GM19043 (cell line): ENCODE measurements around the gene LMNTD2.

Experiments used
- ATAC-seq: cut with Tn5 transposase; IDR thresholded peaks from one replicate; pipeline ENCODE4 v1.9.1; 2021; ENCODE audit warnings: low read depth; ENCODE audit not compliant: unreplicated experiment

LMNTD2 gene

GRCh38 chr11:535519-536454 is 24.8 kb downstream of the LMNTD2 start, which contains the start of gene HRAS:
Gene HRAS, minus strand, starts transcription at chr11:535576.
- peak; percentile 83 for ATAC-seq

- ATAC-seq: peak; percentile 15
These were observed 25.4 kb downstream of the LMNTD2 start for GRCh38 chr11:535210-535518.

DNA sequence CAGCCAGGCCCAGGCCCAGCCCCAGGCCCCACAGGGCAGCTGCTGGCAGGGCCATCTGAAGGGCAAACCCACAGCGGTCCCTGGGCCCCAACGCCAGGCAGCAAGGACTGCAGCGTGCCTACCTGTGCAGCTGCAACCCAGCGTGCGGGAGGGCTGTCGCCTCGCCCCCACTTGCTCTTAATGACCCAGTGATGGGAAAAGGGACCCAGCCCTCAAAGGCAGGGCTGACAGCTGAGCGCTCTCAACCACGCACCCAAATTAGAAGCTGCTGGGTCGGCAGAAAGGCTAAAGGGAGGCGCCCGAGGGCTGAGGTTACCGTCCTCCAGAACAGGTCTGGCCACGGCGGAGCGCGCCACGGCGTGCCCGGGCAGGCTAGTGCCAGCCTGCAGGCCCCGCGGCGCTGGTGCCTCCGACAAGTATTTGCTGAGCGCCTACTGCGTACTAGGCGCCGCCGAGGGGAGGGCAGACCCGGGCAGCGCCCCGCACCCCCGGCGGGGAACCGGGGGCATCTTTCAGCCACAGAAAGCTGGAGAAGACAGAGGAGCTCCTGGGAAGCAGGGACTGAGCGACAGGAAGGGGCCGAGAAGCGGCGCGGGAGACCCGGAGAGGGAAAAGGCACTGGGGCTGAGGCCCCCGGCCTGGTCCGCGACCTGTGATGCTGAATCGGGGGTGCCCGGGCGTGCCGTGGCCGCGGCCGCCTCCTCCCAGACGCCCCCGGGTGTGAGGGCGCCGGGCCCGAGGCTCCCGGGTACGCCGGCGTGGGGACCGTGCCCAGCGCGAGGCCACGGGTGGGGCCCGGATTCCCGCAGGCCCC is 25.9 kb downstream of the LMNTD2 start:
- no peak for ATAC-seq

DNA sequence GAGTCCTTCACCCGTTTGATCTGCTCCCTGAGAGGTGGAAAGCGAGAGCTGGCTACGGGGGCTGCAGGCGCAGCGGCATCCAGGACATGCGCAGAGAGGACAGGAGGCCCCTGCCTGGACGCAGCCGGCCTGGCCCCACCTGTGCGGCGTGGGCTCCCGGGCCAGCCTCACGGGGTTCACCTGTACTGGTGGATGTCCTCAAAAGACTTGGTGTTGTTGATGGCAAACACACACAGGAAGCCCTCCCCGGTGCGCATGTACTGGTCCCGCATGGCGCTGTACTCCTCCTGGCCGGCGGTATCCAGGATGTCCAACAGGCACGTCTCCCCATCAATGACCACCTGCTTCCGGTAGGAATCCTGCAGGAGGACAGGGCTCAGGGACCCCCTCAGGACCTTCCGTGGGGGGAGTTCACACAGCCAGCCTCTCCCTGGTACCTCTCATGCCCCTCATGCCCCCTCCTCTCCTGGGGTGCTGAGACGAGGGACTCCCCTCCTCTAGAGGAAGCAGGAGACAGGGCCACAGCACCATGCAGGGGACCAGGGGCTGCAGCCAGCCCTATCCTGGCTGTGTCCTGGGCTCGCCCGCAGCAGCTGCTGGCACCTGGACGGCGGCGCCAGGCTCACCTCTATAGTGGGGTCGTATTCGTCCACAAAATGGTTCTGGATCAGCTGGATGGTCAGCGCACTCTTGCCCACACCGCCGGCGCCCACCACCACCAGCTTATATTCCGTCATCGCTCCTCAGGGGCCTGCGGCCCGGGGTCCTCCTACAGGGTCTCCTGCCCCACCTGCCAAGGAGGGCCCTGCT is 26.7 kb downstream of the LMNTD2 start:
- ATAC-seq: no peak

GRCh38 chr11:532986-533585 is 27.5 kb downstream of the LMNTD2 start:
- no peak for ATAC-seq

- no peak for ATAC-seq
These were observed 28.0 kb downstream of the LMNTD2 start for GRCh38 chr11:532527-532985.

GRCh38 chr11:531919-532526 is 28.5 kb downstream of the LMNTD2 start:
- ATAC-seq: no peak

- no peak for ATAC-seq
These were observed 29.3 kb downstream of the LMNTD2 start for GRCh38 chr11:530960-531831.

GRCh38 chr11:529728-530411 is 30.7 kb downstream of the LMNTD2 start:
- no peak for ATAC-seq

DNA sequence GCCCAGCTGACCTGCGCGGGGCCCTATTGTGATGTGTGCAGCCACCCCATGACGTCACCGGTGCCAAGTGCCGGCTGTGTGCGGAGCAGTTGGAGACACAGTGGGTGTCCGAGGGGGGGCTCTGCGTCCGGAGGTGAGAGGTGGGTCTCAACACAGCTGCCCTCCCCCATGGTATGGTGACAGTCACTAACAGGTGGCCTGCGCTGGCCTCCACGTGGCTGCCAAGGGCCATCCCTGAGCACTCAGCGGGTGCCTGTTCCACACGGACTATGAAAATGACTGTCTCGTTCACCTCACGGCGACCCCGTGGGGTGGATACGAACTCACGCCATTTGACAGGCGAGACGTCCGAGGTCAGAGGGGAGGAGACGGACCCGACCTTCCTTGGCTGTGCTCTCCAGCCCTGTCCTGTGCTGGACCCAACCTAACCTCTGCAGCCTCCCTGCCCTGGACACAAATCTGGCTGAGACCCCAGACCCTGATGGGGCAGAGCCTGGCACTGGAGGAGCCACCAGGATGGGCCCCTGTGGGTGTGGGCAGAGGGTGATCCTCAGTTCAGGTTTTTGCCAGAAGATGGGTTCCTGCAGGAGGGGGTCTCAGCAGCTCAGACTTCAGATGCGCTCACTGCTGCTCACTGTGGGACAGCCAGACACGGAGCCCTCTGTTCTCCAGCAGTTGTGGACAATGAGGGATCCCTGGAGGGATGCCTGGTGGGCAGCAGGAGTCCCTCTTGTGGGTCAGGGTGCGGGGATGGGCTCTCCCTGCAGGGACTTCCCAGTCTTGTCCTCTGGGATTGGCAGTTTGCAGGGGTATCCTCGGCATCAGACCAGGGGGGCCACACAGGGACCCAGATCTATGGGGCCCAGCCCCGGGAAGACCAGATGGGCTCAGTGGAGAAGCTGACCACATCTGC is 31.5 kb downstream of the LMNTD2 start:
- no peak for ATAC-seq

- ATAC-seq: no peak
These were observed 32.2 kb downstream of the LMNTD2 start for GRCh38 chr11:528166-528814.

DNA sequence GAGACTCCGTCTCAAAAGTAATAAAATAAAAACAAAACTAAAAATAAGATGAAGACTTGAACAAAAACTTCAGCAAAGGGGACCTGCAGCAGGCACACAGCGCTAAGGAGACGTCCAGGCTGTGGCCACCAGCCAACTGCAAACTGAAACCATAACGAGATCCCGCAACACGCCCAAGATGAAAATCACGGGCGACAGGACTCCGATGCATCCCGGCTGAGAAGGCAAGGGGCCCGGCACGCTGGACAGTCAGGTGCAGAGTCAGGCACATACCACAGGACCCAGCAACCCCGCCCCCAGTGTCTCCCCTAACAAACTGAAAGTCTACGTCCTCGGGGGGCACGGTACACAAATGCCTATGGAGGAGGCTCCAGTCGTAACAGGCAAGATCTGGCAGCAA is 34.3 kb downstream of the LMNTD2 start:
- no peak for ATAC-seq

DNA sequence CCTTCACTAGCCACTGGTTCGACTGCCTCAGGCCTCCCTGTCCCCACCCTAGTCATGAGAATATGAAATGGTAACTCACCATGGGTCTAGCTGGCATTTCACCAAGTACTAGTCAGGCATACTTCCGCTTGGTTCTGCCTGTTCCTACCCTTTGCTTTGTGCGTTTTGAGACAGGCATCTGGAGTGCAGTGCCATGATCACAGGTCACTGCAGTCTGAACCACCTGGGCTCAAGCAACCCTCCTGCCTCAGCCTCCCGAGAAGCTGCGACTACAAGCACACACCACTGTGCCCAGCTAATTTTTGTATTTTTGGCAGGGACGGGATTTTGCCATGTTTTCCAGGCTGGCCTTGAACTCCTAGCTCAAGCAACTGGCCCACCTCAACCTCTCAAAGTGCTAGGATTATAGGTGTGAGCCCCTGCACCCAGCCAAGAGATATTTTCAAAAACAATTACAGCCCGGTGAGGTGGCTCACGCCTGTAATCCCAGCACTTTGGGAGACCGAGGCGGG is 39.3 kb downstream of the LMNTD2 start:
- no peak for ATAC-seq

- no peak for ATAC-seq
These were observed 39.9 kb downstream of the LMNTD2 start for GRCh38 chr11:520428-521176.

DNA sequence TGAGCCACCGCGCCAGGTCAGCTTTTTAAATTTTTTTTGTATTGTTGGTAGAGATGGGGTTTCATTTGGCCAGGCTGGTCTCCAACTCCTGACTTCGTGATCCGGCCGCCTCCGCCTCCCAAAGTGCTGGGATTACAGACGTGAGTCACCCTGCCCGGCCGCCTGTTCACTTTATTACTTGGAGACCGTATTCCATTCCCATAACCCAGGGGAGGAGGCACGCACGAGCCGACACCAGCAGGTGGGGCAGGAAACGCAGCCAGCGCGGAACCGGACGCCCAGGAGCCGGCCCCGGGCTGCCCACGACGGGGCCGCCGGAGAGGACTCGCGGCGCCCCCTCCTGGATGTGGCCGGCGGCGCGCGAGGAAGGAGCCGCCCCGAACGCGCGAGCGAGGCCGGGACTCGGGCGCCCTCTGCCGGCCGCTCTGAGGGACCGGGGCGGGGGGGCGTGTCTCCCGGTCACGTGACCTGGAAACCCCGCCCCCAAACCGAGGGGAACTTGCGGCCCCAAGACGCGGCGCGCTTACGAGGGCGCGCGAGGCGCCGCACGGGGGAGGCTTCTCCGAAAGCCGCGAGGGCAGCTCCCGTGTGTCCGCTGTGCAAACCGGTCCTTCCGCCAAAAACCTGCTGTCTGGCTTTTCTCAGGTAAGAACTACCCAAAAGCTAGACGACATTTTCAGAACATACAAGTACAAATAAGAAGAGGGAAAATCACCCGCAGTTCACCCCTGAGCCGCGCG is 41.9 kb downstream of the LMNTD2 start:
- peak; percentile 83 for ATAC-seq
